GM21526 (cell line): ENCODE data around the gene CAMTA1.
"Not testable (repeated sequence)": the region's sequence is repeated elsewhere in the genome, so short reads cannot be mapped to it uniquely, and the experiment has no call there.

Source experiments
- ATAC-seq: cut with Tn5 transposase; IDR thresholded peaks from one replicate; pipeline ENCODE4 v1.9.1; 2021; ENCODE audit warnings: moderate library complexity; ENCODE audit not compliant: unreplicated experiment, low FRiP score

Gene CAMTA1

GRCh38 chr1:7117399-7118281 lies 332.4 kb downstream of the CAMTA1 start:
- no peak for ATAC-seq

GRCh38 chr1:7119156-7119555 lies 333.9 kb downstream of the CAMTA1 start:
- ATAC-seq, result no peak

- ATAC-seq, result no peak
Observed at GRCh38 chr1:7120863-7121621, 335.8 kb downstream of the CAMTA1 start.

GRCh38 chr1:7121622-7121988 lies 336.4 kb downstream of the CAMTA1 start:
- ATAC-seq, result no peak

GRCh38 chr1:7127322-7128075 lies 342.2 kb downstream of the CAMTA1 start:
- ATAC-seq, result no peak

GRCh38 chr1:7128293-7128692 lies 343.0 kb downstream of the CAMTA1 start:
- ATAC-seq, result no peak

GRCh38 chr1:7130127-7130526 lies 344.9 kb downstream of the CAMTA1 start:
- ATAC-seq, result no peak

- no peak for ATAC-seq
Observed at GRCh38 chr1:7135493-7135892, 350.2 kb downstream of the CAMTA1 start.

- no peak for ATAC-seq
Observed at GRCh38 chr1:7136166-7136953, 351.1 kb downstream of the CAMTA1 start.

- ATAC-seq, result no peak
Observed at GRCh38 chr1:7140251-7140650, 355.0 kb downstream of the CAMTA1 start.

GRCh38 chr1:7145947-7146346 lies 360.7 kb downstream of the CAMTA1 start:
- no peak for ATAC-seq

GRCh38 chr1:7146710-7147109 lies 361.5 kb downstream of the CAMTA1 start:
- ATAC-seq, result no peak

GRCh38 chr1:7147581-7148282 lies 362.5 kb downstream of the CAMTA1 start:
- not testable (repeated sequence) for ATAC-seq

GRCh38 chr1:7149080-7149838 lies 364.0 kb downstream of the CAMTA1 start:
- ATAC-seq, result no peak

- ATAC-seq, result no peak
Observed at GRCh38 chr1:7150724-7151280, 365.5 kb downstream of the CAMTA1 start.

- ATAC-seq, result no peak
Observed at GRCh38 chr1:7151978-7152377, 366.7 kb downstream of the CAMTA1 start.

GRCh38 chr1:7152655-7153054 lies 367.4 kb downstream of the CAMTA1 start:
- ATAC-seq, result no peak

- no peak for ATAC-seq
Observed at GRCh38 chr1:7153464-7153863, 368.2 kb downstream of the CAMTA1 start.
